GM12892 (cell line): ENCODE data around the gene GPR152.

Experiments used
- POLR2AphosphoS5 ChIP-seq: IDR thresholded peaks from 2 replicates; pipeline ENCODE4 v1.6.1; 2011; ENCODE audit warnings: low read depth, low read length, control low read depth
- TAF1 ChIP-seq: IDR thresholded peaks from 2 replicates; pipeline ENCODE4 v1.6.1; 2011; ENCODE audit warnings: low read depth, mild to moderate bottlenecking, control low read depth, low read length, borderline replicate concordance

- no peak; the same call in 1 of the 2 replicates for TF ChIP-seq POLR2AphosphoS5
- TF ChIP-seq TAF1, result no peak
Measured at GRCh38 chr11:67483831-67484665, 31.5 kb upstream of the GPR152 start.
